Activated CD4-positive, CD25-positive, alpha-beta regulatory T cell treated with anti-CD3 and anti-CD28 coated beads, Interleukin-2, amount 50 U/mL, for 72 hours (primary cell): ENCODE results near the gene CSE1L.
"Not testable (repeated sequence)": the region's sequence is repeated elsewhere in the genome, so short reads cannot be mapped to it uniquely, and the experiment has no call there.

Experiments used
- DNase-seq: peaks from one replicate; pipeline ENCODE4 v3.0.0; 2021

The CSE1L gene

GRCh38 chr20:49074521-49074920 lies 28.4 kb downstream of the CSE1L start:
- no peak for DNase-seq

GRCh38 chr20:49078310-49078709 lies 32.2 kb downstream of the CSE1L start:
- no peak for DNase-seq

GRCh38 chr20:49082295-49082694 lies 36.2 kb downstream of the CSE1L start:
- DNase-seq = not testable (repeated sequence)

- DNase-seq = no peak
These were observed 45.0 kb downstream of the CSE1L start for GRCh38 chr20:49091104-49091503.

- no peak for DNase-seq
These were observed 45.6 kb downstream of the CSE1L start for GRCh38 chr20:49091762-49092161.

- no peak for DNase-seq
These were observed 50.2 kb downstream of the CSE1L start for GRCh38 chr20:49096203-49096730.

- no peak for DNase-seq
These were observed 51.0 kb downstream of the CSE1L start for GRCh38 chr20:49097159-49097558.

DNA sequence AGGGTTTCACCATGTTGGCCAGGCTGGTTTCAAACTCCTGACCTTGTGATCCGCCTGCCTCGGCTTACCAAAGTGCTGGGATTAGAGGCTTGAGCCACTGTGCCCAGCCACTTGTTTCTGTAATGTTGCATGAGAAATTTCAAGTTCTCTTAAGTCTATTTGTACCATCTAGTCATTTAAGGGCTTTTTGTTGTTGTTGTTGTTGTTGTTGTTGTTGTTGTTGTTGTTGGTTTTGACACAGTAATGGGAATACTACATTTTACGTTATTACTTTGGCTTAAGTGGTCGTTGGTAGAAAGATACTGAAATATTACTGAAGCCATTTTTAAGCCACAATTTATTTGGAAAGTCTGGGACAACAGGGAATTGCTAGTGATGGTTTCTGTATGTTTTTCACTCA lies 52.0 kb downstream of the CSE1L start:
- DNase-seq = no peak

GRCh38 chr20:49099011-49099410 lies 52.9 kb downstream of the CSE1L start:
- DNase-seq = no peak

GRCh38 chr20:49100292-49100691 lies 54.2 kb downstream of the CSE1L start:
- not testable (repeated sequence) for DNase-seq

- no peak for DNase-seq
These were observed 54.9 kb downstream of the CSE1L start for GRCh38 chr20:49100972-49101371.

- DNase-seq = no peak
These were observed 56.9 kb downstream of the CSE1L start for GRCh38 chr20:49103019-49103418.

- no peak for DNase-seq
These were observed 57.7 kb downstream of the CSE1L start for GRCh38 chr20:49103647-49104364.

DNA sequence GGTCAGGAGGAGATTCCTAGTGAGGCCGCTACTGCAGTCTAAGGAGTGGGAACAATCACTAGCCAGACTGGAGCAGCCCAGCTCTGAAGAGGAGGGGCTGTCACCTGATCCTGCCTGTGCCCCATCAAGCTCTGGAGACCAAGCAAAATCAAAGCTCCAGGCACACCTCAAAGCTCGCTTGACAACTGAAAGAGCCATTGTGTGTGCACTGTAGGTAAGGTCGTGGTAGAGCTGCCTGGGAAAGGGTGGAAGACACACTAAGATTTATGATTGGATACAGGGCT lies 58.2 kb downstream of the CSE1L start:
- no peak for DNase-seq

- DNase-seq = not testable (repeated sequence)
These were observed 59.0 kb downstream of the CSE1L start for GRCh38 chr20:49104979-49105547.

- DNase-seq = no peak
These were observed 60.2 kb downstream of the CSE1L start for GRCh38 chr20:49106328-49106727.

GRCh38 chr20:49110767-49111694 lies 64.9 kb downstream of the CSE1L start:
- no peak for DNase-seq

GRCh38 chr20:49112596-49113274 lies 66.6 kb downstream of the CSE1L start:
- DNase-seq = no peak

GRCh38 chr20:49115564-49115963 lies 69.5 kb downstream of the CSE1L start:
- no peak for DNase-seq

DNA sequence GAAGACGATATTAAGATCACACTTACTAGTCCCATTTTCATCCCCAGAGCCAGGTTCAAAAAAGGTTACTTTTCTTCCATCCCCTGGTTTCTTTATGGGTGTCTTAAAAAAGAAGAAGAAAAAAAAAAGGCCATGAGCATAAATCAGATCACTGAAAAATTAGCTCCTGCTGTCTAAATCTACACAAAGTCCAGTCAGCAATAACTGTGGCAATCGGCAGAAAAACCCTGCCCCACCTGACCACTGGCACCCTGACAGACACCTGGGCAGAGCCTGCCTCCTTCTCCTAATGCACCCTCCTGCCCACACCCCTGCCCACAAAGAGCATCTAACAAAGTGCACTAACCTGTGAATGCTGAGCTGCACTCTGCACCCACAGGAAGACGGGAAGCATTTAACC lies 72.2 kb downstream of the CSE1L start:
- no peak for DNase-seq

DNA sequence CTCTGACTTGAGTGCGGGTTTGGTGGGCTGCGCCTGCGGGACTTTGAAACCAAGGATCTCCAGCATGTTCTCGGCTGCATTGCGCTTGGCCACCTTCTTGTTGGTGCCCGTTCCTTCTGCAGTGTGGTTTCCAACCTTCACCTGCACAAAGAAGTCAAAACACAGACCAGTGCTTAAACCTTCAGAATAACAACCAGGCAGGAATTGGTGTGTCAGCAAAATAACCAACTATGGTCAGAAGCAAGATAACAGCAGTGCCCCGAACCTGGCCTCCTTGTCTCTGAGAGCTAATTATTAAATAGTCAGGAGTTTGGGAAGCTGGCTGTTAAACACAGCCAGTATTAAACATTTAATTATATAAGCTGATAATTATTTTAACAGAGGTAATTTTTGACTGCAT lies 73.9 kb downstream of the CSE1L start:
- DNase-seq = no peak

DNA sequence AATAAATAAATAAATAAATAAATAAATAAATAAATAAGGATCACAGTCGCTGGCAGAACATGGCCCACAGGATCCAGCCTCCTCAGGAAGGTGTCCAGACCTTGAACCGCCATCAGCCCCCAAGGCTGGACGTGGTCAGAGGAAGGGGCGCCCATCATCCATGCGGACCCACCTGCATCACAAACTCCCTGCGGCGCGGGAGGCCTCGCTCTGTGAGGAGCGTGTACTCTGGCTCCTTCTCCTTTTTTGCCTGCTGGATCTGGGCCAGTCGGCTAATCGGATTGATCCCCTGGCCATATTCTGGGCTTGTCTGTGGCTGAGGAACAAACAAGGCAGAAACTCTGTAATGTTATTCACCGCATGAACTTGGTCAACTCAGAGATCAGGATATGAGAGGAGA lies 76.8 kb downstream of the CSE1L start:
- DNase-seq = no peak

DNA sequence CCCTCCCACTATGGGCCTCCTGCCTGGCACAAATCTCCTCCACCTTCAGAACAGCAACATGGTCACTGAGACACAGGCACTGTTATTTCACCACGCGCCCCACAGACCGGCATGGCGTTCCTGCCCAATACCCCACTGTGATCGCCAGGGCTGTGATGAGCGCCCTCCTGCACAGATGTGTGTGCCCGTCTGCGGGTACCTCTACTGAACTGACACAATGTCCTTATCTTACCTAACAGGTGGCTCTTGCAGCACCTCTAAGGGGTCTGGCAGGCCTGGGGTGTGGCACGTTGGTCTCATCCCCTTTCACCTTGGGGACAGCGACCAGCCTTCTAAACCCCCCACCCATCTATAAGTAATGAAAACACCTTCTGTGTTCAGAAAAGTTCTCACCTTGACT lies 77.9 kb downstream of the CSE1L start:
- no peak for DNase-seq
